Urothelium cell line (cell line): ENCODE data around the gene NCKAP5L.
"Not testable (repeated sequence)": the region's sequence is repeated elsewhere in the genome, so short reads cannot be mapped to it uniquely, and the experiment has no call there.

Source experiments
- DNase-seq: peaks from one replicate; pipeline ENCODE4 v3.0.0; 2011; ENCODE audit warnings: low spot score, mixed read lengths
- FAIRE-seq: peaks from 2 replicates; lab custom pipeline; 2011; peaks lifted over from hg19 to GRCh38; lab: Jason Lieb, UNC

NCKAP5L gene

DNA sequence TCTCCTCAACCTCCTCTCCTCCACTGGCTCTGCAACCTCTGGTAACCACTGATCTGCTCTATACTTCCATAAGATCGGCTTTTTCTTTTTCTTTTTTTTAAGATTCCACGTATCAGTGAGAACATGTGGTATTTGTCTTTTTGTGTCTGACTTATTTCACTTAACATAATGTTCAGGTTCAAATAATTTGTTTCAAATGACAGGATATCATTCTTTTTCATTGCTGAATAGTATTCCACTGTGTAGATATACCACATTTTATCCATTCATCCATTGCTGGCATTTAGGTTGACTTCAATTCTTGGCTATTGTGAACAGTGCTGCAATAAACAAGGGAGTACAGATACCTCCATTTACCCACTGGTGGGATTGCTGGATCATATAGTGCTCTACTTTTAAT is 40.5 kb downstream of the NCKAP5L start:
- no peak for DNase-seq
- no peak for FAIRE-seq

DNA sequence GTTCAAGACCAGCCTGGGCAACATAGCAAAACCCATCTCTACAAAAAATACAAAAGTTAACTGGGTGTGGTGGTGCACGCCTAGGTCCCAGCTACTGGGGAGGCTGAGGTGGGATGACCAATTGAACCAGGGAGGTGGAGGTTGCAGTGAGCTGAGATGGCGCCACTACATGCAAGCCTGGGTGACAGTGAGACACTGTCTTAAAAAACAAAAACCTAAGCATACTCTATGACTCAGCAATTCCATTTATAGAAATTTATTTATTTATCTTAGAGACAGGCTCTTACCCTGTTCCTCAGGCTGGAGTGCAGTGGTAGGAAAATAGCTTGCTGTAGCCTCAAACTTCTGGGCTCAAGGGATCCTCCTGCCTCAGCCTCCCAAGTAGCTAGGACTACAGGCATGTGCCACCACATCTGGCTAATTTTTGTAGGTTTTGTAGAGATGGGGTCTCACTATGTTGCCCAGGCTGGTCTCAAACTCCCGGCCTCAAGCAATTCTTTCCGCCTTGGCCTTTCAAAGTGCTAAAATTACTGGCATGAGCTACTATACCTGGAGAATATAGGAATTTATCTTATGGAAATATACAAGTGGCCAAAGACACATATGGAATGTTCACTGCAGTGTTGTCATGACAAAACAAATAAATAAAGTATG is 43.3 kb downstream of the NCKAP5L start:
- FAIRE-seq (no peak), DNase-seq (no peak)

DNA sequence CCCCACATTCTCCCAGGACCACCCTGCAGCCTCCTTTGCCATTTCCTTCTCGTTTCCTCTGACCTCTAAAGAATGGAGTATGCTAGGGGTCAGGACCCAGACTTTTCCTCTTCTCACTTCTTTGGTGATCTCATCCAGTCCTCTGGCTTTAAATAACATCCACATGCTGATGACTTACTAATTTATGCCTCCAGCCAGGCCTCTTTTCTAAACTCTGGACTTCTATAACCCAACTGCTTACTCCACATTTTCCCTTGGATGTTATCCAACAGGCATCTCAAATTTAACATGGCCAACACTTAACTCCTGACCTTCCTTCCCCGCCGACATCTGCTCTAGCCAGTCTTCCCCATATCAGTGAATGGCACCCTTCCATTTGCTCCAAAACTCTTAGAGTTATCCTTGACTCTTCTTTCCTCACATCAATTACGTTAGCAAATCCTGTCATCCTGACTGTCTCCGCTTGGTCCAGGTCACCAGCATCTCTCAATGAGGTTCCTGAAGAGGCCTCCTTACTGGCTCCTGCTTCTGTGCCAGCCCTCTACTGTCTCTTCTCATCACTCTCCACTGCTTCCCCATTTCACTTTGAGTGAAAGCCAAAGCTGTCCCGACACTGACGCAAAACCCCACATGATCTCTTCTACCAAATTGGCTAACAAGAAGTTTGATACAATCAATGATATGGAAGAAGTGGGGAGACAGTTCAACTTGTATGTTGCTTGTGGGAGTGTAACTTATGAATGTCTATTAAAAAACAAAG is 44.1 kb downstream of the NCKAP5L start:
- DNase-seq (no peak), FAIRE-seq (no peak)

DNA sequence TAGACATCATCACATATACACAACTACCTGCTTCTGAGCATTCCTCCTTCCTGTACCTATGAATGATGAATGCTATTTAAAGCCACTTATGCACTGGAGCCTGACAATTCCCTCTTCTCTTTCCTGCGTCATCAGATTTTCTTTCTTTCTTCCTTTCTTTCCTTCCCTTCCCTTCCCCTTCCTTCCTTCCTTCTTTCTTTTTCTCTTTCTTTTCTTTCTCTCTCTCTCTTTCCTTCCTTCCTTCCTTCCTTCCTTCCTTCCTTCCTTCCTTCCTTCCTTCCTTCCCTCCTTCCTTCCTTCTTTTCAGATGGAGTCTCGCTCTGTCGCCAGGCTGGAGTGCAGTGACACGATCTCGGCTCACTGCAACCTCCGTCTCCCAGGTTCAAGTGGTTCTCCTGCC is 47.3 kb downstream of the NCKAP5L start:
- not testable (repeated sequence) for DNase-seq, FAIRE-seq

DNA sequence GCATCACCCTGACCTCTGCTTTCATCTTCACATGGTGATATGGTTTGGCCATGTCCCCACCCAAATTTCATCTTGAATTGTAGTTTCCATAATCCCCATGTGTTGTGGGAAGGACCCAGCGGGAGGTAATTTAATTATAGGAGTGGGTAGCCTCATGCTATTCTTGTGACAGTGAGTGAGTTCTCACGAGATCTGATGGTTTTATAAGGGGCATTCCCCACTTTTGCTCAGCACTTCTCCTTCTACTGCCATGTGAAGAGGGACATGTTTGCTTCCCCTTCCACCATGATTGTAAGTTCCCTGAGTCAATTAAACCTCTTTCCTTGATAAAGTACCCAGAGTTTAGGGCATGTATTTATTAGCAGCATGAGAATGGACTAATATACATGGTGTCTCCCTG is 48.6 kb downstream of the NCKAP5L start:
- FAIRE-seq (no peak), DNase-seq (no peak)

DNA sequence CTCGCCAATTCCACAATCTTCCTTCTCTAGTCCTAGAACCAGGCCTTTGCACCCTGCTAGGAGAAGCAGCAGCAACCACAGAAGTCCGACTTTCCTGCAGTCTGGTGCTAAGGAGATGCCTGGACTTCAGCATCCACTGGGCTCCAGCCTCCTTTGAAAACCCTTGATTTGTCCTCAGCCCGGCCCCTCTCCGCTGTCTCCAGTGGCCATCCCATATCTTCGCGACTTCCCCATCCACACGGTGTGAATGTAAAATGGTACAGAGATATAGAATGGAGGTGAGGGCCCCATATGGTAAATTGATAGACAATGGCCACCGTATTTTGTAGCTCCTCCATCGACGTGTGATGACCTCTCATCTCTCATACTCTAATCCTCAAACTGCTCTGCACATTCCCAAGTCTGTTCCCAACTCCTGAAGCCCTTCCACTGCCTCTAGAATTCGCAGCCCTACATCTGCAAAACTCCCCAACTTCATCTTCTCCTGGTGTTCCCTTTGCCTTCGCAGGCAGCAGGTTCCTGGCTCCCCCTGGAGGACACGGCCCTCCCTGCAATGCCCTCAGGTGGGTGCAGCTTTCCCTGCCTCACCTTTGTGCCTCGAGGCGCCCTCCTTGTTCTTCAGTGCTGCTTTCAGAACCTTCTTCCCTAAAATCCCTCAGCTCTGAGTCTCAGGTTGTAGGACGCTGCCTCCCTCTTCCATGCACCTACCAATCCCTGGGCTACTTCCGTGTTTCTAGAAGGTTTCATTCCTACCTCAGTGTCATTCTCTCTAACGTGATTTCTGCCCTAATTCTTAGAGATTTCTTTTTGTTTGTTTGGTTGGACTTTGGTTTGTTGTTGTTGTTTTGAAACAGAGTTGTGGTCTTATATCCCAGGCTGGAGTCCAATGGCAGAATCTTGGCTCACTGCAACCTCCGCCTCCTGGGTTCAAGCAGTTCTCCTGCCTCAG is 50.1 kb downstream of the NCKAP5L start:
- FAIRE-seq = no peak

DNA sequence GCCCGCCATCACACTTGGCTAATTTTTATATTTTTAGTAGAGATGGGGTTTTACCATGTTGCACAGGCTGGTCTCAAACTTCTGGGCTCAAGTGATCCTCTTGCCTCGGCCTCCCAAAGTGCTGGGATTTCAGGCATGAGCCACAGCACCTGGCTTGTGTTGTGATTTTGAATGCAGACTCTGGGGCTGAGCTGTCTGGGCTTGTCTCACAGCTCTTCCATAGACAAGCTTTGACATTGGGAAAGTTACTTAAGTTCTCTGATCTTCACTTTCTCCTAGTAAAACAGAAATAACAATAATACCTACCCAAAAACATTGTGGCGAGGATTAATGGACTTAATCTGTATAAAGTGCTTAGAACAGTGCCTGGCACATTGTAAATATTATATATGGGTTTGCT is 50.9 kb downstream of the NCKAP5L start:
- DNase-seq (no peak), FAIRE-seq (no peak)

More for the DNA sequence above, 50.1 kb downstream of the NCKAP5L start:
- peak; percentile 81 for DNase-seq

DNA sequence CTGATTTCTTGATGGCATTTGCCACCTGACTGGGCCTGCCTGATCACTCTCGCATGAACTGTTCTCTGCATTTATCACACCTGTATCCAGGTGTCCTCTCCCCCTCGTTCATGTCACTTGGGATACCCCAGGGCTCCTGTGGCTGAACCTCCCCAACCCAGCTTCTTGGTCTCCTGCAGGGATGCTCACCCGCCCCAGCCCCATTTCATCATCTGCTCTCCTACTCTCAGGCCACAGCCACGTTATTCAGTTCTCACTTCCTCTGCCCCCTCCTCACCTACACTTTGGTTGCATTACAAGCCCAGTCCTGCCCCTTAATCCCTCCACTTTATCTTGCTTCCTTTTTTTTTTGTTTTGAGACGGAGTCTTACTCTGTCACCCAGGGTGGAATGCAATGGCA is 51.4 kb downstream of the NCKAP5L start:
- no peak for DNase-seq
- no peak for FAIRE-seq

DNA sequence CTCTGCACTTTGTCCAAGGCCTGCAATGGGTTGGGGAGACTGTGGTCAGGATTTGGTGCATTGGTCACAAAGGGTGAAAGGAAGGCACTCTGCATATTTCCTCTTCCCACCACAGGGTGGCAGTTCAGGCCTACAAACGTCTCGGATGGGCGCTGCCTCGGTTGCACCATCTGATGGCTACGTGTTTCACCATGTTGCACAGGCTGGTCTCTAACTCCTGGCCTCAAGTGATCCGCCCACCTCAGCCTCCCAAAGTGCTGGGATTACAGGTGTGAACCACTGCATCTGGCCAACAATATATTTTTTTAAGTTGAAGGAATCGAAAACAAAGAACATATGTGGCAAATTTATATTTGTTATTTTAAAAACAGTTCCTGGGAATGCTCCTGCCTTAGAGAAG is 51.8 kb downstream of the NCKAP5L start:
- FAIRE-seq (no peak), DNase-seq (peak; percentile 85)

DNA sequence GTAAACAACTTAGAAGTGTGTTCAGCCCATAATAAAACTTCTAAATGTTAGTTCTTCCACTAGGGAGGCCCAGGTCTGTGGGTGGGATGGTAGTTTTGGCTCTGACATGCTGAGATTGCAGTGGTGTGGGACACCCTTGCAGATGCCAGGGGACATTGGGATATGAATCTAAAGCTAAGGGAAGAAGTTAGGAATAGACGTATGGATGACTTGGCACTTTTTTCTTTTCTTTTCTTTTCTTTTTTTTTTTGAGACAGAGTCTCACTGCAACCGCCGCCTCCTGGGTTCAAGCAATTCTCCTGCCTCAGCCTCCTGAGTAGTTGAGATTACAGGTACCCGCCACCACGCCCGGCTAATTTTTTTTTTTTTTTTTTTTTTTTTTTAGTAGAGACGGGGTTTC is 55.1 kb downstream of the NCKAP5L start:
- not testable (repeated sequence) for DNase-seq, FAIRE-seq

DNA sequence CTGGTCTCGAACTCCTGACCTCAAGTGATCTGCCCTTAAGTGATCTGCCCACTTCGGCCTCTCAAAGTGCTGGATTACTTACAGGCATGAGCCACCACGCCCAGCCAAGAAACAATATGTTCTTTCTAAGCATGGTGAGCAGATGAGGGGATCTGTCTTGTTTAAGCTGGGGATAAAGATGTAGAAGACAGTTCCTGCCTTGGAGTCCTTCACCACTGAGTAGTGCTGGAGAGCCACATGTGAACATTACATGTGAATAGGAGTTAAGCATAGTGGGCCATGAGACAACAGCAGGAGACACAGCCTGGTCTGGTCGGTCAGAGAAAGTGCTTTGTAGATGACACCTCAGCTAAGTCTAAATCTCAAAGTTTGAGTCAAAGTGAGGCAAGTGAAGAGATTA is 60.9 kb downstream of the NCKAP5L start:
- no peak for FAIRE-seq
- no peak for DNase-seq

DNA sequence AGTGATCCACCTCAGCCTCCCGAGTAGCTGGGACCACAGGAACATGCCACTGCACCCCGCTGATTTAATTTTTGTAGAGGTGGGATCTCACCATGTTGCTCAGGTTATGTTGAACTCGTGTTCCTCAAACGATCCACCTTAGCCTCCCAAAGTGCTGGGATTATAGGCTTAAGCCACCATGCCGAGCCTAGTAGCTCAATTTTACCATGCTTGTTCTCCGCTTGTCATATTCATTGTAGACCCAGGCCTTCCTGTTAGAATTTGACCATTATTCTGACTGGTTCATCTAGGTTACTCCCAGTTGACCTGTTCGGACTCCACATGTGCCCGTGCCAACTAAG is 62.1 kb downstream of the NCKAP5L start:
- FAIRE-seq (no peak), DNase-seq (no peak)

DNA sequence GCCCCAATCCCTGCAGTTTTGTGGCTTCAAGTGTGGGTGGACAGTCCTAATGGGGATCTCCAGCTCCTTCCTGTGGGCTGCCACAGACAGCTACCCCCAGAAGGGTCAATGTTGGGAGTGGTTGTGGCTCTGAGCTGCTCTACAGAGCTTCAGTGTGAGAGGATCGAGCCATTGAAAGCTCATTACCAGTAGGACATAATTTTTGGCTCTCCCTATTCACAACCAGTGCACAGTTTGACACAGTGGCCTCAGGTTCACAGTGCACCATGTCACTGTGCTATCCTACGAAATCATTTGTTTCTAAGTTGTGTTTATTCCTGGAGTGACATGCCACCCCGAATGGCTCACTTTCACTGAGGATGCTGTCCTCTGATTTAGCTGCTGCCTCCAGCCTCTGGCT is 64.1 kb downstream of the NCKAP5L start:
- FAIRE-seq (no peak), DNase-seq (no peak)

DNA sequence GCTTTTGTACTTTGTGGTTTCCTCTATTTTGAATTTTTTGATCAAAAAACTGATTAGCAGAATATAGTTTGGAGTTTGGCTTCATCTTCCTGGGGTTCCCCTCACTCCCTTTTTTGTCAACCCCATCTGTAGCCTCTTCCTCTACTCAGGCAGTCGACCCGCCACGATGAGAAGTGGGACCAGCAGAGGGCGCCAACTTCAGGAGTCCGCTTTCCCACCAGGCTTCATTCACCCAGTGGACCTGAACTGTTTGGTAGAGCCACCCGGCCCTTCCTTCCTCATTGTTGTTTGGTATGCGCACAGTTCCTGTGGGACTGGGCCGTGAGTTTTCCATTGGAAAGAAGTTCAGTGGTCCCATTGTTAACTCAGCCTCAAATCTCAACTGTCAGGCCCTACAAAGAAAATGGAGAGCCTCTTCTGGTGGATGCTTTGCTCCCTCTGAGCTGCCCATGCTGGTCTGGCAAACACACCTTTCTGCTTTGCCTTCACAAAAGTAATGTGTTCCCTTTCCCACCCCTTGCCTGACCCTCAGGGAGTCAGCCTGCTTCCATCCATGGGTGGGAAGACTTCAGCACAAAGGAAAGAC is 65.1 kb downstream of the NCKAP5L start:
- FAIRE-seq (no peak), DNase-seq (peak; percentile 68)

DNA sequence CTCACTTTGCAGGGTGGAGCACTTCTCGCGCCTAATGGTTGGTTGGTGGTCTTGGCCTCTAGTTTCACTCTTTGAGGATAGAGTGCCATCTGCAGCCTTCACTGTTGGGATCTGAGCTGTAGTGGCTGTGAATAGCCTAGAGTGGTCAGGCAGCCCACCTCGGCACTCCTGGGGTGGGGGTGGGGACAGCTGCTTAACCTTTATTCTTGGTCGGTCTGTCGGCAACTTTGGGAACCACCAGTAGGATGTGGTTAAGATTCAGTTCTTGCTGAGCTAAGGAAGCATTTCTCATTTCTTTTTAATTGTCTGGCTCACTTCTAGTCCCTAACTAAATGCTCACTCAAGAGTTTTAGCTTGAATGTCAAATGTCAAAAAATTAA is 65.8 kb downstream of the NCKAP5L start:
- no peak for DNase-seq
- no peak for FAIRE-seq

DNA sequence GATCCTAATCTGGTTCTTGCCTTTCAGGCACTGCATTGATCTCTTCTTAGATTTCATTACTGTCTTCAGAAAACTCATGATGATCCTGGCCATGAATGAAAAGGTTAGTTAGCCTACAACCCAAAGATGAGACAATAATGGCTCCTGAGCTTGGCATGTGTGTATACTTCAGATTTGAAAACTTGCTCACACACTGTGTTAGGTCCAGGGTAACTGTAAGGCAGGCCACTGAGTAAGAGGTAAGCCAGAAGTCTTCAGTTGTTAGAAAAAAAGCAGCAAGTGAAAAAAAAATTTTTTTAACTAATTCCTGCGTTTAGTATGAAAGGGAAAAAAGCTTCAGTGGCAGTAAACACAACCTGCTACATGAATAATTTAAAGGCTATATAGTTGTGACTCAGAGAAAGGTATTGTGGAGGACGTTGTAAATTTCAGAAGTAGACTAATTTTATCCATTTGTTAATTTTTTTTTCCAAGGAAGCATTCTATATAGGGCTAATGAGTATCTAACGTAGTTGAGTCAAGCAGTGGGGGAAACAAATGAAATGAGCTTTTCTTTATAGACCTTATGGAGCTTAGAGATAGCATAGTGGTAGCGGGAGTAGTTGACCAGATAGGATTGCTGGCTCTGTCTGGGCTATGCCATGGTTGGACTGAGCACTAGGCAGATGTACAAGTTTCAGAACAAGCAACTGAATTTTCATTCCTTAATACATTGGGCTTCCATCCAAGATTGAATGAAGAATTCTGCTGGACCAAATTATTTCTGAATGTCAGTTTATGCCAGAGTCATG is 66.3 kb downstream of the NCKAP5L start:
- no peak for DNase-seq
- no peak for FAIRE-seq

DNA sequence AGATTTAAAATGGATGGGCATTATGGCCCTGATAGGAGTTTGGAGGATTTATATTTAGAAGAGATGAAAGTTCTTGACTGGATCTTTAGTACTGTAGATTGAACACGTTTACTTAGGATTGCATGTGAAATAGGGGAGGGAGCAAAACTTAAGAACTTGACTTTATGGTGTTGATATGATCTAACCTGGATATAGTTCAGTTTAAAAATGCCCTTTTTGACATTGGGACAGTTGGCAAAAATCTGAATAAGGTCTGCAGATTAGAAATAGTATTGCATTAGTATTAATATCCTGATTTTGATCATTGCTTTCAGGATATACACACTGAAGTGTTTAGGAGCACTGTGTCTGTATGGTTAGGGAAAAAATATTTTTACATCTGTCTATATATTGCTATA is 77.2 kb downstream of the NCKAP5L start:
- DNase-seq = no peak
- no peak for FAIRE-seq

DNA sequence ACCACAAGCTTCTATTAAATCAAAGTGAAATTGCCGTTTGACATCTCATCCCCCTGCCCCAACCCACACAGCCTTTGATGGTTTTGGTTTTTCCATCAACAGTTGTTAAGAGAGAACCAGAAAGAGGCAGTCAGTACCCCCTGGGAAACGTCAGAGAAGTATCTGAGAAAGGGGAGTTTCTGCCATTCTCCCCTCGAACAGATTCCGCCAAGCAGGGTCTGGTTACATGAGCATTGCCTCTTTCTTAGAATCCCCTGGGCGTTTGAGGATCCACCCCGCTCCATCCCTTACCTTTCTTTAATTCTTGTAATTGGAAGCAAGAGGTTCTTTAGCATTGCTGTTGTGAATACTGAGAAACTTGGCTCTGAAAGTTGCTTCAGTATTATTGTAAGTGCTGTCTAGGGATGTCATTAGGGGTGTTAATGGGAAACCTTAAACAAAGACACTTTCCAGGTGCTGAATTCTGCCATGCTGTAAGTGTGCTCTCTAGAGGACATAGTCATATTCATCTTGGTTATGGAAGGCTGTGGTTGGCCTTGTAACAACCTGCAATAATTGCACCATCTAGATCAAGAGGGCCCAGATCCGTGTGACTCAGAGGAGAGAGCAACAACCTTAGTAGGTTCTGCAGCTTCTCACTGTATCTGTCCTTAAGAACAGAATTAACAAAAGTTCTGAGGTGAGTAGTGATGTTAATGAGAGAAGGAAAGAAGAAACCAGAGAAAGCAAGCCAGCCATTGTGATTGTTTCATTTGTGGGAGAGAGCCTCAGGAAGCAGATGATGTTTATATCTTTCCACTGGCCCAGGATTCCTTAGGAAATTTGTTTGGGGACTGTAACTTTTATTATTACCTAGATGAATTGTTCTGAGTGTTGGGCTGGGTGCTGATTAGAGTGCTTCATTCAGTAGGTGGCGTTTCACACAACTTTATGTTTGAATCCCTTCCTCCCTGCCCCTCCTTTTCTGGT is 77.9 kb downstream of the NCKAP5L start:
- no peak for DNase-seq
- no peak for FAIRE-seq

DNA sequence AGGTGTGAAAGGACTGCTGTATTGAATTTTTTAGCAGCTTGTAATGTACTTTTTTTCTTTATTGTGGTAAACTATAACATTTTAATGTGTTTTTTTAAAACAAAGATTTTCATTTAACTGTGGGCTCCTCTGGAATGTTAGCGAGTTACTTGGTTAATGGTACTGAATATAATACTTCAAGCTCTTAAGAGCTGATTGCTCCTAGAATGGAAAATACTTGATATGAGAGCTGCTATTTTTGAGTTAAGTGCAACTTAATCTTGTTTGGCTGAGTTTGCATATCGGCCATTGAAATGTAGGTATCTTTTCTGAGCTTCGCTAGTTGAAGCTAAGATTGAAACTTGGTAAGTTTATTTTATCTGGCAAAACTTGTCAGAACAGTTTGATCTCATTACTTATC is 79.4 kb downstream of the NCKAP5L start:
- DNase-seq = no peak
- no peak for FAIRE-seq
